Endothelial cell of umbilical vein (primary cell): ENCODE measurements around the gene PRKG1.

ENCODE experiments used
- CTCF ChIP-seq, 2 donors: IDR thresholded peaks; 1 replicate in 1 of 2; 2 replicates in 1 of 2; pipeline ENCODE4 v1.5.1; 2011; ENCODE audit warnings: low read length in 2 of 2, mild to moderate bottlenecking in 2 of 2, moderate library complexity in 2 of 2, control low read depth in 1 of 2, inconsistent platforms in 1 of 2, low read depth in 1 of 2; ENCODE audit not compliant: insufficient read depth in 1 of 2; ENCODE audit errors: extremely low read depth in 1 of 2
- EZH2 ChIP-seq: IDR thresholded peaks from 2 replicates; pipeline ENCODE4 v1.6.1; 2012; ENCODE audit warnings: borderline replicate concordance, low read depth, mild to moderate bottlenecking, moderate library complexity, low read length, inconsistent platforms; ENCODE audit not compliant: severe bottlenecking
- JUN ChIP-seq: IDR thresholded peaks from 2 replicates; pipeline ENCODE4 v1.6.1; 2011; ENCODE audit warnings: borderline replicate concordance, low read depth; ENCODE audit not compliant: insufficient read length, insufficient read depth
- POLR2A ChIP-seq: IDR thresholded peaks from 2 replicates; pipeline ENCODE4 v1.6.1; 2012; ENCODE audit warnings: low read depth, mild to moderate bottlenecking, control low read depth, low read length

- TF ChIP-seq CTCF (IDR thresholded peaks at IDR 0.05; ENCODE audit: extremely low read depth in 1 of 2, insufficient read depth in 1 of 2, low read depth in 1 of 2, low read length in 2 of 2), result no peak
- no peak for TF ChIP-seq JUN
- TF ChIP-seq EZH2, result no peak
- no peak for TF ChIP-seq POLR2A
Observed at GRCh38 chr10:51669041-51669440, 594.8 kb downstream of the PRKG1 start.
